Measurements from ENCODE around the gene MEIS1. TPM values are rescaled to one million over a fixed set of nuclear protein-coding genes. Genes with fewer than 3 reads are reported as not detected.

Gene MEIS1
- total and polyA plus RNA-seq, 2 of the 8 experiments (the other 6 are each of a cell fraction or from before 2014, with no cell fraction given), result 0.17 to 1.2 TPM

DNA sequence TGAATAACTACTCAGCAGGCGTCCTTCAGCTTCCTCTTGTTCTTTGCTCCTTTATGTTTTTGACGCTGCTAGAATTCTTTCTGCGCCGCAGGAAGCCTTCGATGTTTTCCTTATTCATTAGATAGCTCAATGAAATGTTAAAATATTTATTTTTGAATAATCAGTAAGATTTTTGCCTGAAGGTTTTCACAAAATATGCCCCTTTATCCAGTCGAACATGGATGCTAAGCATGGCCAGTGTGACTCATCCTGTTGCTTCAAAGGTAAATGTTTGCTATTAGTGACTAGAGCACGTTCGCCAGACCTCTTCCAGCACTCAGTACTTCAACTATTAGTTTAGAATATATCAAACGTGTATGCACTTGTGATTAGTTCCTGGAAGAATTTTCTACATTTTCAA, 7.6 kb upstream of the MEIS1 start:
- Histone ChIP-seq H2AFZ (ENCODE audit: low read length) (no peak overlapping the region), H4K91ac (replicated peaks; ENCODE audit: insufficient read length, low read length) (no peak overlapping the region), H3K27me3 (replicated peaks in 1 of 4; ENCODE audit: control insufficient read depth in 3 of 4, extremely low read depth in 1 of 4, insufficient read depth in 3 of 4, low read length in 3 of 4) (peaks cover 44 to 82% (median 69%) of the 10 kb centered on the region in 4 experiments), H2BK120ac (replicated peaks; ENCODE audit: low read depth, low read length) (no peak overlapping the region), H2BK12ac (ENCODE audit: low read depth, low read length) (no peak overlapping the region), H3K36me3 (ENCODE audit: control insufficient read depth in 2 of 4, insufficient read depth in 4 of 4, low read length in 3 of 4) (no peaks in the 10 kb centered on the region), H4K5ac (ENCODE audit: insufficient read length, low read depth, low read length) (no peak overlapping the region), H4K20me1 (replicated peaks in 1 of 2; ENCODE audit: control insufficient read depth in 1 of 2, insufficient read depth in 2 of 2, low read length in 2 of 2) (no peaks in the 10 kb centered on the region), H3K27ac (ENCODE audit: low read depth, low read length) (no peak overlapping the region), H3K56ac (replicated peaks; ENCODE audit: insufficient read length, low read depth, low read length) (no peak overlapping the region), H3K79me1 (ENCODE audit: low read depth, low read length) (no peaks in the 10 kb centered on the region), H4K8ac (ENCODE audit: extremely low read depth, insufficient read depth, low read length) (no peak overlapping the region), H3K9me3 (ENCODE audit: insufficient read depth in 2 of 2, low read depth in 1 of 2, low read length in 1 of 2) (no peaks in the 10 kb centered on the region), H3K4me1 (replicated peaks in 1 of 4; ENCODE audit: control insufficient read depth in 3 of 4, insufficient read depth in 4 of 4, low read length in 3 of 4) (peaks cover 7 to 14% (median 9%) of the 10 kb centered on the region in 4 experiments), H3K4me3 (ENCODE audit: extremely low read depth in 1 of 4, insufficient read depth in 2 of 4, low read depth in 3 of 4, low read length in 4 of 4) (peak overlapping the region in 1 of 4 experiments; percentile 63; a peak in 2 of 8 replicates), H2BK20ac (ENCODE audit: low read length) (no peak overlapping the region), H3K4me2 (ENCODE audit: insufficient read depth in 1 of 2, low read depth in 2 of 2, low read length in 2 of 2) (peak overlapping the region; percentile 82 to 93; a peak in 3 of 4 replicates), H3K4ac (replicated peaks; ENCODE audit: insufficient read length, low read depth, low read length) (no peak overlapping the region), H3K14ac (ENCODE audit: insufficient read length) (no peak overlapping the region), H2BK5ac (ENCODE audit: low read depth, low read length) (no peak overlapping the region), H3K79me2 (ENCODE audit: control insufficient read depth in 1 of 2, insufficient read depth in 2 of 2, low read length in 2 of 2) (no peaks in the 10 kb centered on the region), H2AK5ac (ENCODE audit: low read depth, low read length) (no peak overlapping the region), H3K23me2 (ENCODE audit: low read depth, low read length) (peaks cover 19% of the 10 kb centered on the region), H3K23ac (ENCODE audit: insufficient read length) (no peak overlapping the region), H3K18ac (ENCODE audit: extremely low read depth, low read length) (no peak overlapping the region), H3K9ac (replicated peaks in 1 of 4; ENCODE audit: extremely low read depth in 1 of 4, low read depth in 3 of 4, low read length in 3 of 4) (no peak overlapping the region), H2BK15ac (ENCODE audit: low read length) (no peak overlapping the region)
- CTCF ChIA-PET (ENCODE audit: partially characterized antibody), result interaction anchor here (0.6 to 8.2 kb wide), 13 partner anchors 9 to 787 kb away, joined by 3 to 78 read pairs (median 5); no protein-coding TSS in a partner anchor
- FAIRE-seq, result peak; percentile 39
- TF ChIP-seq ZNF274 (IDR thresholded peaks at IDR 0.05; ENCODE audit: borderline replicate concordance, extremely low read depth, low read length) (no peak), JUND (IDR thresholded peaks at IDR 0.05; ENCODE audit: low read length) (peak; percentile 65), POLR2A (IDR thresholded peaks at IDR 0.05; ENCODE audit: control extremely low read depth in 1 of 2, low read depth in 2 of 2, low read length in 2 of 2) (no peak)
- 4% methylated on average over 9 of the region's 9 CpGs; no CpG with 5 or more reads in 1 of the 2 experiments for WGBS, 2 experiments (ENCODE audit: extremely low coverage in 1 of 2, insufficient coverage in 1 of 2, insufficient read length in 1 of 2, insufficient replicate concordance in 2 of 2, low coverage in 1 of 2, low lambda C conversion rate in 2 of 2, missing lambda C conversion rate in 1 of 2)
- DNase-seq (ENCODE audit: low read depth in 1 of 2, low spot score in 2 of 2), result no peak
- POLR2A ChIA-PET (ENCODE audit: partially characterized antibody), result interaction anchor here (0.7 to 1.6 kb wide), 2 partner anchors 12 to 148 kb away, joined by 3 to 6 read pairs; no protein-coding TSS in a partner anchor

Data from H1 (cell line).